H9 (cell line): Measurements from ENCODE around the gene HOXD11. TPM values are rescaled to one million over a fixed set of nuclear protein-coding genes. Genes with fewer than 3 reads are reported as not detected.
A peak's percentile ranks its signal among the peaks of the same experiment; 100 is the strongest.

ENCODE experiments used
- DNase-seq: peaks from one replicate; pipeline ENCODE4 v3.0.0-alpha.2; 2017
- H2AFZ ChIP-seq: one replicate; pipeline ENCODE4 v1.6.1; 2013; ENCODE audit warnings: mild to moderate bottlenecking, low read length, control low read depth, moderate library complexity
- H2AK5ac ChIP-seq: 2 replicates; pipeline ENCODE4 v1.6.1; 2013; ENCODE audit warnings: low read length, control low read depth, mixed read lengths; ENCODE audit not compliant: insufficient read length
- H2BK120ac ChIP-seq: one replicate; pipeline ENCODE4 v1.6.1; 2013; ENCODE audit warnings: low read depth, mild to moderate bottlenecking, low read length, control low read depth, inconsistent platforms; ENCODE audit not compliant: poor library complexity, severe bottlenecking
- H2BK12ac ChIP-seq: 2 replicates; pipeline ENCODE4 v1.6.1; 2013; ENCODE audit warnings: low read length, control low read depth, mixed read lengths, low read depth; ENCODE audit not compliant: insufficient read length
- H2BK15ac ChIP-seq: 2 replicates; pipeline ENCODE4 v1.6.1; 2013; ENCODE audit warnings: low read depth, low read length, control low read depth
- H2BK20ac ChIP-seq: one replicate; pipeline ENCODE4 v1.6.1; 2013; ENCODE audit warnings: low read depth, mild to moderate bottlenecking, low read length, control low read depth, inconsistent platforms; ENCODE audit not compliant: poor library complexity, severe bottlenecking
- H2BK5ac ChIP-seq: 2 replicates; pipeline ENCODE4 v1.6.1; 2013; ENCODE audit warnings: low read length, control low read depth, mixed read lengths; ENCODE audit not compliant: insufficient read length
- H3K14ac ChIP-seq: 2 replicates; pipeline ENCODE4 v1.6.1; 2013; ENCODE audit warnings: low read length, control low read depth; ENCODE audit not compliant: insufficient read depth
- H3K18ac ChIP-seq: 2 replicates; pipeline ENCODE4 v1.6.1; 2013; ENCODE audit warnings: low read depth, mild to moderate bottlenecking, mixed read lengths, low read length, control low read depth; ENCODE audit not compliant: insufficient read length
- H3K23ac ChIP-seq: 2 replicates; pipeline ENCODE4 v1.6.1; 2013; ENCODE audit warnings: low read length, control low read depth, mixed read lengths, low read depth; ENCODE audit not compliant: insufficient read length
- H3K23me2 ChIP-seq: 2 replicates; pipeline ENCODE4 v1.6.1; 2013; ENCODE audit warnings: low read depth, mild to moderate bottlenecking, mixed read lengths, low read length, control low read depth; ENCODE audit not compliant: insufficient read length, poor library complexity, severe bottlenecking
- H3K27ac ChIP-seq: 2 replicates; pipeline ENCODE4 v1.5.1; 2013; ENCODE audit warnings: low read length, control low read depth, mixed read lengths, low read depth; ENCODE audit not compliant: insufficient read length
- H3K27me3 ChIP-seq: 2 replicates; pipeline ENCODE4 v1.6.1; 2013; ENCODE audit warnings: low read length, control low read depth, inconsistent platforms; ENCODE audit not compliant: insufficient read depth
- H3K4ac ChIP-seq: 2 replicates; pipeline ENCODE4 v1.6.1; 2013; ENCODE audit warnings: low read depth, mild to moderate bottlenecking, control low read depth, inconsistent platforms, low read length, moderate library complexity
- H3K4me1 ChIP-seq: 2 replicates; pipeline ENCODE4 v1.6.1; 2013; ENCODE audit warnings: low read length, control low read depth, inconsistent platforms; ENCODE audit not compliant: insufficient read depth
- H3K4me2 ChIP-seq: 2 replicates; pipeline ENCODE4 v1.6.1; 2013; ENCODE audit warnings: low read length, control low read depth, mixed read lengths; ENCODE audit not compliant: insufficient read length, insufficient read depth
- H3K56ac ChIP-seq: 2 replicates; pipeline ENCODE4 v1.6.1; 2013; ENCODE audit warnings: low read depth, mild to moderate bottlenecking, mixed read lengths, low read length, control low read depth; ENCODE audit not compliant: insufficient read length
- H3K79me1 ChIP-seq: 2 replicates; pipeline ENCODE4 v1.6.1; 2013; ENCODE audit warnings: low read depth, mild to moderate bottlenecking, moderate library complexity, low read length, control low read depth, inconsistent platforms; ENCODE audit not compliant: insufficient read depth, poor library complexity, severe bottlenecking
- H3K79me2 ChIP-seq: 2 replicates; pipeline ENCODE4 v1.6.1; 2013; ENCODE audit warnings: low read length, control low read depth, inconsistent platforms; ENCODE audit not compliant: insufficient read depth
- H3K9ac ChIP-seq: 2 replicates; pipeline ENCODE4 v1.6.1; 2013; ENCODE audit warnings: low read length, control low read depth, mixed read lengths; ENCODE audit not compliant: insufficient read length; ENCODE audit errors: extremely low read depth
- H3K9me3 ChIP-seq: one replicate; pipeline ENCODE4 v1.6.1; 2013; ENCODE audit warnings: low read depth, low read length, inconsistent platforms; ENCODE audit not compliant: control insufficient read depth
- H3T11ph ChIP-seq: one replicate; pipeline ENCODE4 v1.6.1; 2013; ENCODE audit warnings: mild to moderate bottlenecking, low read length, control low read depth, inconsistent platforms
- H4K20me1 ChIP-seq: one replicate; pipeline ENCODE4 v1.6.1; 2013; ENCODE audit not compliant: control insufficient read depth, insufficient read length, insufficient read depth
- H4K5ac ChIP-seq: 2 replicates; pipeline ENCODE4 v1.6.1; 2013; ENCODE audit warnings: low read depth, mild to moderate bottlenecking, mixed read lengths, low read length, control low read depth; ENCODE audit not compliant: insufficient read length
- H4K8ac ChIP-seq: replicated peaks from 2 replicates; pipeline ENCODE4 v1.6.1; 2013; ENCODE audit warnings: low read length, control low read depth, mixed read lengths, low read depth; ENCODE audit not compliant: insufficient read length
- H4K91ac ChIP-seq: 2 replicates; pipeline ENCODE4 v1.6.1; 2013; ENCODE audit warnings: low read depth, mild to moderate bottlenecking, moderate library complexity, mixed read lengths, low read length, control low read depth; ENCODE audit not compliant: insufficient read length
- H3K27ac Mint-ChIP-seq, 3 experiments: 2 replicates in 2 of 3; 3 replicates in 1 of 3; pipeline ENCODE4 v1.8.0; 2020 to 2021; ENCODE audit warnings: mixed read lengths in 3 of 3, mild to moderate bottlenecking in 1 of 3, moderate library complexity in 1 of 3
- H3K27me3 Mint-ChIP-seq: 2 replicates; pipeline ENCODE4 v1.8.0; 2021; ENCODE audit warnings: low read depth, mild to moderate bottlenecking, moderate library complexity, mixed read lengths
- H3K36me3 Mint-ChIP-seq, 3 experiments: 2 replicates in 2 of 3; 3 replicates in 1 of 3; pipeline ENCODE4 v1.8.0; 2020 to 2021; ENCODE audit warnings: low read depth in 3 of 3, mixed read lengths in 3 of 3; ENCODE audit not compliant: insufficient read depth in 1 of 3
- H3K4me1 Mint-ChIP-seq, 2 experiments: 2 replicates each; pipeline ENCODE4 v1.8.0; 2020; ENCODE audit warnings: mixed read lengths in 2 of 2
- H3K4me3 Mint-ChIP-seq, 2 experiments: 2 replicates in 1 of 2; 3 replicates in 1 of 2; pipeline ENCODE4 v1.8.0; 2020 to 2021; ENCODE audit warnings: mild to moderate bottlenecking in 2 of 2, mixed read lengths in 2 of 2, moderate library complexity in 1 of 2
- H3K9me3 Mint-ChIP-seq, 2 experiments: 2 replicates in 1 of 2; 3 replicates in 1 of 2; pipeline ENCODE4 v1.8.0; 2020; ENCODE audit warnings: mild to moderate bottlenecking in 2 of 2, mixed read lengths in 2 of 2, moderate library complexity in 1 of 2
- WGBS: extraction: QIAGEN DNeasy Blood & Tissue Kit; methylation state at CpG from one replicate; pipeline ENCODE4 v1.1.7; 2013; ENCODE audit warnings: missing lambda C conversion rate, low lambda C conversion rate, mixed read lengths; ENCODE audit not compliant: insufficient read length; ENCODE audit errors: extremely low coverage; 5-methylcytosine and 5-hydroxymethylcytosine counted together
- total RNA-seq: library from RNA; stranded (reverse); gene quantifications from 2 replicates; pipeline ENCODE4 v1.2.1, GENCODE V29; 2021
- TF ChIP-seq, protein P1 (sequence below): fragments of 200-600 bp; sonication (generic); conservative IDR thresholded peaks from 3 replicates; pipeline ENCODE4 v1.8.0; 2021; ENCODE audit warnings: antibody characterized with exemption, mild to moderate bottlenecking

Gene HOXD11
- total RNA-seq, 1 experiment from 2014 or later, result not detected

DNA sequence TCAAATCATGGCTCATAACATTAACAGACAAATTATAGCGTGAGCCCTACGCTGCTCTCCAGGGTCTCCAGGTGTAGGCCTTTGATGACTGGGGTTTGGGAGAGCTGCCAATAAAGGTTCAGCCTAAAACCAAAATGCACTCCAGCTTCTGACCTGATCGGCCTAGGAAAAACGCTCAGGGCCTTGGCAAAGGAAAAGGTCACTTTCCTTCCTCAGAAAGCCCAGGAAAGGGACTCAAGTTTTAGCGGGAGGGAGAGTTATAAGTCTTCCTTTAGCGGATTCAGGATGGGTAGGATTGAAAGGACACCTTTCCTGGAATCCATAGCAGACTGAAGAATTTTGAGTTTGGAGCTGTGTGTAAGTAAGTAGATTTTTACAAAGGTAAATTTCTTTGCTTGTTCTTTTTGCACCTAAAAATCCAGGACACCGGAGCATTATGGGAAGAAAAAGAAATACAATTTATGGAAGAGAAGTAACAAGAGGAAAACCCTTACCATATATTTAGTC is 32.1 kb upstream of the HOXD11 start:
- Histone ChIP-seq H3K4ac (no peak overlapping the region), H2BK5ac (no peak overlapping the region), H4K5ac (no peak overlapping the region), H3K27me3 (peaks cover 90% of the 10 kb centered on the region), H3K79me1 (no peaks in the 10 kb centered on the region), H2BK20ac (no peak overlapping the region), H3K9ac (no peak overlapping the region), H2AK5ac (no peak overlapping the region), H3T11ph (no peak overlapping the region), H2BK15ac (no peak overlapping the region), H3K18ac (no peak overlapping the region), H4K91ac (no peak overlapping the region), H3K4me1 (no peaks in the 10 kb centered on the region), H4K8ac (no peak overlapping the region), H2BK120ac (no peak overlapping the region), H3K9me3 (no peaks in the 10 kb centered on the region), H2BK12ac (no peak overlapping the region), H3K14ac (no peak overlapping the region), H3K27ac (no peak overlapping the region), H2AFZ (no peak overlapping the region), H3K4me2 (no peak overlapping the region), H3K56ac (no peak overlapping the region), H3K23me2 (peaks cover 7% of the 10 kb centered on the region), H3K23ac (no peak overlapping the region), H3K79me2 (no peaks in the 10 kb centered on the region), H4K20me1 (no peaks in the 10 kb centered on the region)
- peaks cover 15 to 34% of the 10 kb centered on the region in 2 experiments for H3K4me1 Mint-ChIP-seq
- H3K27ac Mint-ChIP-seq, result no peak overlapping the region
- peaks cover 5 to 7% of the 10 kb centered on the region in 2 experiments; a peak in 4 of 5 replicates for H3K9me3 Mint-ChIP-seq
- peaks cover 99% of the 10 kb centered on the region for H3K27me3 Mint-ChIP-seq
- H3K4me3 Mint-ChIP-seq, result peak overlapping the region in 1 of 2 experiments; percentile 31; a peak in 2 of 5 replicates
- DNase-seq, result no peak
- H3K36me3 Mint-ChIP-seq, result peaks cover 0 to 4% (median 0%) of the 10 kb centered on the region in 3 experiments; a peak in 1 of 7 replicates
- TF ChIP-seq, protein P1, sequence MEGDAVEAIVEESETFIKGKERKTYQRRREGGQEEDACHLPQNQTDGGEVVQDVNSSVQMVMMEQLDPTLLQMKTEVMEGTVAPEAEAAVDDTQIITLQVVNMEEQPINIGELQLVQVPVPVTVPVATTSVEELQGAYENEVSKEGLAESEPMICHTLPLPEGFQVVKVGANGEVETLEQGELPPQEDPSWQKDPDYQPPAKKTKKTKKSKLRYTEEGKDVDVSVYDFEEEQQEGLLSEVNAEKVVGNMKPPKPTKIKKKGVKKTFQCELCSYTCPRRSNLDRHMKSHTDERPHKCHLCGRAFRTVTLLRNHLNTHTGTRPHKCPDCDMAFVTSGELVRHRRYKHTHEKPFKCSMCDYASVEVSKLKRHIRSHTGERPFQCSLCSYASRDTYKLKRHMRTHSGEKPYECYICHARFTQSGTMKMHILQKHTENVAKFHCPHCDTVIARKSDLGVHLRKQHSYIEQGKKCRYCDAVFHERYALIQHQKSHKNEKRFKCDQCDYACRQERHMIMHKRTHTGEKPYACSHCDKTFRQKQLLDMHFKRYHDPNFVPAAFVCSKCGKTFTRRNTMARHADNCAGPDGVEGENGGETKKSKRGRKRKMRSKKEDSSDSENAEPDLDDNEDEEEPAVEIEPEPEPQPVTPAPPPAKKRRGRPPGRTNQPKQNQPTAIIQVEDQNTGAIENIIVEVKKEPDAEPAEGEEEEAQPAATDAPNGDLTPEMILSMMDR, result no peak
- no CpG with 5 or more reads among the region's 7 CpGs for WGBS
